Inflammatory macrophage treated with lipopolysaccharide for 4 hours (primary cell): ENCODE results near the gene PDE6B.

Experiments
- DNase-seq: peaks from one replicate; pipeline ENCODE4 v3.0.0-alpha.2; 2020

The PDE6B gene

GRCh38 chr4:708631-708933 is 83.2 kb downstream of the PDE6B start:
- no peak for DNase-seq

- no peak for DNase-seq
Observed at GRCh38 chr4:709348-709747, 84.0 kb downstream of the PDE6B start.

- no peak for DNase-seq
Observed at GRCh38 chr4:710116-710515, 84.7 kb downstream of the PDE6B start.

DNA sequence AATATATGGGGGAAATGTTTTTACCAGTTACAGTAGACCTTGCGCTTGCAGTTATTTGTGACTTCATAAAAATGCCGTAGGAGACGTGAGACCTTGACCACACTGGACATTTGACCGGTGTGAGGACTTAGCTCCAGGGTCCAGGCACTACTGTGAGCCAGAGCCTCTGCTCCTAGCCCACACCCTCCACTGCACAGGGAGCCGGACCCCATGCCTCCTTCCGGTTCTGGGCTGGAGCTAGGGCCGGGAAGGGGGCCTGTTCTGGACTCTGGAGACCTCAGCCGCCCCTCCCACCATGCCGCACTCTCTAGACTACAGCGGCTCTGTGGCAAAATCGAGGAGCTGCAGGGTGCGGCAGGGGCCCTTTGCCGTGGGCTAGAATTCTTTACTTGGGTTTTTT is 85.5 kb downstream of the PDE6B start:
- no peak for DNase-seq

GRCh38 chr4:712093-712492 is 86.7 kb downstream of the PDE6B start:
- DNase-seq, result no peak

DNA sequence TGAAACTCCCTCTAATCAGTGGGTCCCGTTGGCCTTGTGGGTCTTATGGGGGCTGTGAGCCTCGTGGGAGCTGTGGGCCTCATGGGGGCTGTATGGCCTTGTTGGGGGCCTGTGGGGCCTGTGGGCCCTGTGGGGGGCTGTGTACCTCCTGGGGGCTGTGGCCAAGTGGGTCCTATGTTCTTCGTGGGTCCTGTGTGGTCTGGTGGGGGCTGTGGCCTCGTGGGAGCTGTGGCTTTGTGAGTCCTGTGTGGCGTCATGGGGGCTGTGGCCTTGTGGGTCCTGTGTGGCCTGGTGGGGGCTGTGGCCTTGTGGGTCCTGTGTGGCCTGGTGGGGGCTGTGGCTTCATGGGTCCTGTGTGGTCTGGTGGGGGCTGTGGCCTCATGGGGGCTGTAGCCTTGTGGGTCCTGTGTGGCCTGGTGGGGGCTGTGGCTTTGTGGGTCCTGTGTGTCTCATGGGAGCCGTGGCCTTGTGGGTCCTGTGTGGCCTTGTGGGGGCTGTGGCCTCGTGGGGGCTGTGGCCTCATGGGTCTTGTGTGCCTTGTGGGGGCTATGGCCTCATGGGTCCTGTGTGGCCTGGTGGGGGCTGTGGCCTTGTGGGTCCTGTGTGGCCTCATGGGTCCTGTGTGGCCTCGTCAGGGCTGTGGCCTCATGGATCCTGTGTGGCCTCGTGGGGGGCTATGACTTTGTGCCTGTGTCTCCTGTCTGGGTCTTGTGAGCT is 87.7 kb downstream of the PDE6B start:
- DNase-seq, result no peak

GRCh38 chr4:714087-714486 is 88.7 kb downstream of the PDE6B start:
- no peak for DNase-seq

GRCh38 chr4:717601-718320 is 92.4 kb downstream of the PDE6B start:
- no peak for DNase-seq

DNA sequence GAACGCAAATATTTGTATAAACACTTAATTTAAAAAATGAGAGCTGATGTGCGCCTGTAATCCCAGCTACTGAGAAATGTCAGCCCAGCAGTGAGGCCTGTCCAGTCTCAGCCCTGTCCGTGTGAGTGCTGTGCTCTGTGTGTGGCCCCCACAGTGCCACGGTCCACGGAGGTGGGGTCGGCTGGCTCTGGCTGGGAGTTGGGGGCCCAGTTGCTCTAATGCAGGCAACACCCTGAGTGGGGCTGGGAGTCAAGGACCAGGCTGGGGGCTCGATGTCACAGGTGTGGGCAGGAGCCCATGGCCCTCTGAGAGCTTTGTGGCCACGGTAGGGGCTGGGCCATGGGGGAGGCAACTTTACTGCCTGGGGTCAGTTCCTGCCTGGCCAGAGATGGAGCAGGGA is 93.1 kb downstream of the PDE6B start:
- no peak for DNase-seq
